K562 (cell line): ENCODE results near the gene TNPO2. TPM values are rescaled to one million over a fixed set of nuclear protein-coding genes. Genes with fewer than 3 reads are reported as not detected.

Source experiments
- ATAC-seq: fragments of 200-7000 bp; cut with Tn5 transposase; 3 replicates; pipeline ENCODE4 v1.9.1; 2020; ENCODE audit warnings: moderate library complexity
- BruUV-seq: library from RNA; stranded (reverse); fragments of 400-500 nt; replicated peaks from 2 replicates; lab custom pipeline; 2021; lab: Mats Ljungman, UMichigan
- CTCF ChIA-PET: fragments of 300-600 bp; formaldehyde crosslinking; extraction: SDS; loops from one replicate; lab custom pipeline; 2021; ENCODE audit warnings: low intra/inter-chr PET ratio; lab: Yijun Ruan, JAX
- POLR2A ChIA-PET: fragments of 300-600, 350-650 bp; sonication (Branson Sonifier 250); formaldehyde crosslinking; extraction: SDS; loops from one replicate; lab custom pipeline; 2021; ENCODE audit warnings: antibody characterized with exemption, inconsistent platforms; lab: Yijun Ruan, JAX
- DNase-seq, 4 experiments: peaks; one replicate each; pipeline versions ENCODE4 v3.0.0 to v3.0.0-alpha.2; 2011 to 2018; ENCODE audit warnings: low spot score in 3 of 4, mixed read lengths in 3 of 4; ENCODE audit errors: extremely low read depth in 1 of 4
- FAIRE-seq: peaks from 2 replicates; lab custom pipeline; 2011; peaks lifted over from hg19 to GRCh38; lab: Jason Lieb, UNC
- H2AFZ ChIP-seq: 2 replicates; pipeline ENCODE4 v1.6.0; 2011; ENCODE audit warnings: low read depth, low read length, control low read depth, inconsistent platforms
- H3K27ac ChIP-seq: fragments of 200-600 bp; 3 replicates; pipeline ENCODE4 v1.8.0; 2011; ENCODE audit warnings: low read depth, mild to moderate bottlenecking, control low read depth, inconsistent platforms, low read length, moderate library complexity, mixed read lengths; ENCODE audit errors: extremely low read depth
- H3K27me3 ChIP-seq, 2 experiments: fragments of 300-600 bp in 1 of 2; 2 replicates in 1 of 2; 3 replicates in 1 of 2; pipeline versions ENCODE4 v1.6.0 to v1.8.0; 2011; ENCODE audit warnings: inconsistent platforms in 2 of 2, low read length in 2 of 2, mild to moderate bottlenecking in 1 of 2, mixed read lengths in 1 of 2, moderate library complexity in 1 of 2; ENCODE audit not compliant: control insufficient read depth in 2 of 2, insufficient read depth in 2 of 2
- H3K36me3 ChIP-seq: fragments of 300-600 bp; 3 replicates; pipeline ENCODE4 v1.8.0; 2011; ENCODE audit warnings: mild to moderate bottlenecking, low read length, inconsistent platforms; ENCODE audit not compliant: control insufficient read depth, insufficient read depth
- H3K4me1 ChIP-seq, 2 experiments: fragments of 200-600 bp in 1 of 2; replicated peaks in 1 of 2; 2 replicates in 1 of 2; 3 replicates in 1 of 2; pipeline versions ENCODE4 v1.5.1 to v1.8.0; 2011; ENCODE audit warnings: inconsistent platforms in 2 of 2, low read length in 2 of 2, mild to moderate bottlenecking in 1 of 2, mixed read lengths in 1 of 2, moderate library complexity in 1 of 2; ENCODE audit not compliant: control insufficient read depth in 2 of 2, insufficient read depth in 2 of 2
- H3K4me2 ChIP-seq: 2 replicates; pipeline ENCODE4 v1.6.1; 2011; ENCODE audit warnings: low read length, control low read depth, inconsistent platforms, mixed read lengths; ENCODE audit not compliant: insufficient read depth
- H3K4me3 ChIP-seq: fragments of 200-600 bp; sonication (generic), shearing (Covaris generic); 2 replicates; pipeline ENCODE4 v1.5.1; 2016; ENCODE audit warnings: control low read depth, inconsistent platforms
- H3K79me2 ChIP-seq: fragments of 200-600 bp; 3 replicates; pipeline ENCODE4 v1.8.0; 2011; ENCODE audit warnings: low read length, inconsistent platforms; ENCODE audit not compliant: control insufficient read depth, insufficient read depth
- H3K9ac ChIP-seq, 2 experiments: 2 replicates each; pipeline versions ENCODE4 v1.6.0 to v1.6.1; 2011; ENCODE audit warnings: low read depth in 2 of 2, low read length in 2 of 2, control low read depth in 1 of 2, inconsistent platforms in 1 of 2, mild to moderate bottlenecking in 1 of 2, mixed read lengths in 1 of 2; ENCODE audit not compliant: insufficient read depth in 1 of 2
- H3K9me1 ChIP-seq: one replicate; pipeline ENCODE4 v1.6.0; 2011; ENCODE audit warnings: inconsistent platforms, mild to moderate bottlenecking, low read length, moderate library complexity; ENCODE audit not compliant: control insufficient read depth, insufficient read depth
- H3K9me3 ChIP-seq: replicated peaks from 2 replicates; pipeline ENCODE4 v1.5.1; 2011; ENCODE audit warnings: low read depth, low read length, inconsistent platforms; ENCODE audit not compliant: control insufficient read depth, insufficient read depth
- H4K20me1 ChIP-seq: replicated peaks from 2 replicates; pipeline ENCODE4 v1.6.1; 2011; ENCODE audit warnings: low read length, inconsistent platforms, mixed read lengths; ENCODE audit not compliant: control insufficient read depth, insufficient read depth
- BHLHE40 ChIP-seq: IDR thresholded peaks from 2 replicates; pipeline ENCODE4 v1.6.1; 2011; ENCODE audit warnings: low read length, improper control_type of control experiment
- PKNOX1 ChIP-seq: fragments of 450-650 bp; IDR thresholded peaks from 2 replicates; pipeline ENCODE4 v1.6.1; 2016
- TEAD2 ChIP-seq: fragments of 450-650 bp; IDR thresholded peaks from 2 replicates; pipeline ENCODE4 v1.6.1; 2016; ENCODE audit warnings: missing genetic modification characterization, control low read depth, missing compliant biosample characterization
- ZBTB33 ChIP-seq: sonication (generic); formaldehyde crosslinking; IDR thresholded peaks from 2 replicates; pipeline ENCODE4 v1.8.1; 2023; ENCODE audit warnings: mild to moderate bottlenecking, missing genetic modification reagents
- WGBS: fragments of 100-300 bp; shearing (Covaris generic); methylation state at CpG from one replicate; pipeline ENCODE4 v1.1.6; 2016; ENCODE audit warnings: low coverage, mixed read lengths; ENCODE audit not compliant: insufficient coverage; ENCODE audit errors: missing lambda C conversion rate; 5-methylcytosine and 5-hydroxymethylcytosine counted together
- in situ Hi-C: fragments of 300-500 bp; cut with MboI; formaldehyde crosslinking; loops from 4 replicates; pipeline ENCODE4 v1.15.0; 2018; ENCODE audit warnings: inconsistent platforms, mixed read lengths
- intact Hi-C: fragments of 100-400 bp; cut with micrococcal nuclease; formaldehyde crosslinking; loops from 2 replicates; pipeline ENCODE4 v1.14.2; 2022
- polyA plus RNA-seq, 8 experiments: library from polyadenylated mRNA; depleted of rRNA in 4 of 8; stranded (reverse) in 5 of 8; unstranded in 3 of 8; fragments of >200 nt; fragmentation: Nextera tagmentation in 2 of 8; fragmentation: Illumina TruSeq in 1 of 8; extraction: Ambion mirVana in 2 of 8; extraction: Trizol in 1 of 8; gene quantifications; 2 replicates each; pipeline versions ENCODE4 v1.2.1 to v1.2.3, GENCODE V29; 2011 to 2014; ENCODE audit warnings: inconsistent platforms in 1 of 8, missing spikeins in 1 of 8
- total RNA-seq, 7 experiments: library from RNA; depleted of rRNA in 6 of 7; stranded (reverse); fragments of >200 nt in 6 of 7; fragmentation: Illumina TruSeq in 2 of 7; extraction: Trizol in 2 of 7; gene quantifications; 2 replicates each; pipeline versions ENCODE4 v1.2.1 to v1.2.3, GENCODE V29; 2011 to 2021; ENCODE audit warnings: low replicate concordance in 1 of 7

The TNPO2 gene
- total and polyA plus RNA-seq, 9 of the 15 experiments (the other 6 are each of a cell fraction or from before 2014, with no cell fraction given) = 6.0 to 126 (median 53.8) TPM

DNA sequence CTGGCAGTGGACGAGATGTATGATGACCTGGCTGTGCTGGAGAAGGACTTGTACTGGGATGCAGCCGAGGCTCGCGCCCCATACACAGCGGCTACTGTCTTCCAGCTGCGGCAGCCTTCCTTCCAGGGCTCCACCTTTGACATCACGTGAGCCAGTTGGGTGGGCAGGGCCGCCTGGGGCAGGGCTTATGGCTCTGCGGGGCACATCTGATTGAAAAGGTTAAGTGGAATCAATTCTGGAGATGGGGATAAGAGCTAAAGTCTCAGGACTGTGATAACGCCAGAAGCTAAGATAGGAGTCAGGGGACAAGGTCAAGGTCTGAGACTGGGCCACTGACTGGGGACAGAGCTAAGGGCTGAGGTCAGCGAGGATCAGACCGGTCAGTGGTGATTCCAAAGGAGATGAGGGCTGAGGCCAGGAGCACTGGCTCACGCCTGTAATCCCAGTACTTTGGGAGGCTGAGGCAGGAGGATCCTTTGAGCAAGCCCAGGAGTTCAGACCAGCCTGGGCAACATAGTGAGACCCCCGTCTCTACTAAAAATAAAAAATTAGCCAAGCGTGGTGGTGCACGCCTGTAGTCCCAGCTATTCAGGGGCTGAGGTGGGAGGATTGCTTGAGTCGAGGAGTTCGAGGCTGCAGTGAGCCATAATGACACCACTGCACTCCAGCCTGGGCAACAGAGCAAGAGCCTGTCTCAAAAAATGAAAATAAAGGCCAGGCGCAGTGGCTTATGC is 32.6 kb upstream of the TNPO2 start (continued):
- TF ChIP-seq TEAD2 (tag) = no peak
- TF ChIP-seq, all 486 proteins: peak for 11

- FAIRE-seq (no peak), DNase-seq (no peak), ATAC-seq (no peak)
- Histone ChIP-seq H3K9me1 (no peaks in the 10 kb centered on the region), H3K79me2 (no peaks in the 10 kb centered on the region), H3K36me3 (no peaks in the 10 kb centered on the region), H3K4me1 (peaks cover 4 to 45% of the 10 kb centered on the region in 2 experiments; a peak in 3 of 5 replicates), H4K20me1 (no peaks in the 10 kb centered on the region), H3K27ac (no peak overlapping the region), H3K4me2 (no peak overlapping the region), H3K27me3 (peaks cover 20 to 36% of the 10 kb centered on the region in 2 experiments; a peak in 3 of 5 replicates), H2AFZ (no peak overlapping the region), H3K9me3 (no peaks in the 10 kb centered on the region), H3K4me3 (no peak overlapping the region), H3K9ac (no peak overlapping the region)
- BruUV-seq = no TSS peak
- in situ Hi-C loops (no loop called here), intact Hi-C loops (no loop called here)
- 51% methylated on average over 24 of the region's 50 CpGs for WGBS
- CTCF ChIA-PET = no interaction called here
- POLR2A ChIA-PET = interaction anchor here (0.6 to 2.0 kb wide), 8 partner anchors 8 to 1494 kb away, joined by 3 to 6 read pairs (median 4); partner anchors contain the start of genes GET3 and TRIR
- no peak for TF ChIP-seq PKNOX1
- TF ChIP-seq ZBTB33 (CRISPR knock-in tag) = peak; percentile 18; the same call in 1 of the 2 replicates
- no peak for TF ChIP-seq BHLHE40
These were observed 30.9 kb upstream of the TNPO2 start for GRCh38 chr19:12754465-12755196.
